SK-N-SH (cell line): Measurements from ENCODE around the gene P2RX1. TPM values are rescaled to one million over a fixed set of nuclear protein-coding genes. Genes with fewer than 3 reads are reported as not detected.

ENCODE experiments used
- CTCF ChIA-PET: fragments of 300-600, 350-600 bp; formaldehyde crosslinking; extraction: SDS; loops from one replicate; lab custom pipeline; 2021; lab: Yijun Ruan, JAX
- POLR2A ChIA-PET: fragments of 350-600 bp; sonication (Branson Sonifier 250); formaldehyde crosslinking; extraction: SDS; loops from one replicate; lab custom pipeline; 2020; ENCODE audit warnings: antibody characterized with exemption, inconsistent platforms; lab: Yijun Ruan, JAX
- DNase-seq: peaks from one replicate; pipeline ENCODE4 v3.0.0; 2012
- H2AFZ ChIP-seq: fragments of 200-600 bp; sonication (generic); 2 replicates; pipeline ENCODE4 v1.8.1; 2016; ENCODE audit warnings: antibody characterized with exemption, mild to moderate bottlenecking, low read depth
- H3F3A ChIP-seq: fragments of 200-600 bp; sonication (generic); replicated peaks from 2 replicates; pipeline ENCODE3; 2016; ENCODE audit warnings: antibody characterized with exemption, mild to moderate bottlenecking; ENCODE audit not compliant: insufficient read depth
- H3K27ac ChIP-seq, 2 experiments: fragments of 200-500 bp in 1 of 2; fragments of 200-600 bp in 1 of 2; sonication (Bioruptor generic) in 1 of 2; sonication (generic), shearing (Covaris generic) in 1 of 2; 2 replicates each; pipeline versions ENCODE4 v1.5.1 to v1.6.1; 2014 to 2016; ENCODE audit warnings: low read depth in 2 of 2, inconsistent platforms in 1 of 2, low read length in 1 of 2, mild to moderate bottlenecking in 1 of 2, mixed read lengths in 1 of 2
- H3K27me3 ChIP-seq: fragments of 200-600 bp; sonication (generic), shearing (Covaris generic); 2 replicates; pipeline ENCODE4 v1.6.1; 2016; ENCODE audit warnings: mixed run types; ENCODE audit not compliant: insufficient read depth
- H3K36me3 ChIP-seq, 2 experiments: fragments of 200-500 bp in 1 of 2; fragments of 200-600 bp in 1 of 2; sonication (Bioruptor generic) in 1 of 2; sonication (generic) in 1 of 2; replicated peaks in 1 of 2; 2 replicates each; pipeline versions ENCODE3 to v1.5.1; 2014 to 2016; ENCODE audit warnings: low read length in 1 of 2, mild to moderate bottlenecking in 1 of 2; ENCODE audit not compliant: insufficient read depth in 2 of 2, control insufficient read depth in 1 of 2
- H3K4me1 ChIP-seq, 2 experiments: fragments of 200-500 bp in 1 of 2; fragments of 200-600 bp in 1 of 2; sonication (Bioruptor generic) in 1 of 2; sonication (generic), shearing (Covaris generic) in 1 of 2; 2 replicates each; pipeline versions ENCODE4 v1.5.1 to v1.6.1; 2014 to 2016; ENCODE audit warnings: low read depth in 1 of 2, low read length in 1 of 2, mixed run types in 1 of 2; ENCODE audit not compliant: insufficient read depth in 2 of 2, control insufficient read depth in 1 of 2
- H3K4me2 ChIP-seq: fragments of 200-600 bp; sonication (generic), shearing (Covaris generic); 2 replicates; pipeline ENCODE4 v1.6.1; 2017; ENCODE audit warnings: mixed run types
- H3K4me3 ChIP-seq, 2 experiments: fragments of 200-500 bp in 1 of 2; fragments of 200-600 bp in 1 of 2; sonication (Bioruptor generic) in 1 of 2; sonication (generic), shearing (Covaris generic) in 1 of 2; 2 replicates each; pipeline versions ENCODE4 v1.5.1 to v1.8.1; 2014 to 2016; ENCODE audit warnings: low read depth in 2 of 2, inconsistent platforms in 1 of 2, low read length in 1 of 2, mild to moderate bottlenecking in 1 of 2, mixed read lengths in 1 of 2, moderate library complexity in 1 of 2
- H3K79me2 ChIP-seq: fragments of 200-600 bp; sonication (generic); 2 replicates; pipeline ENCODE4 v1.8.1; 2017; ENCODE audit warnings: mild to moderate bottlenecking; ENCODE audit not compliant: insufficient read depth
- H3K9ac ChIP-seq: fragments of 200-600 bp; sonication (generic); 2 replicates; pipeline ENCODE4 v1.6.1; 2017; ENCODE audit warnings: mixed run types
- H3K9me2 ChIP-seq: fragments of 200-600 bp; sonication (generic); 2 replicates; pipeline ENCODE4 v1.6.1; 2017; ENCODE audit warnings: mixed run types
- H3K9me3 ChIP-seq: fragments of 200-600 bp; sonication (generic); 2 replicates; pipeline ENCODE4 v1.6.1; 2017; ENCODE audit warnings: mixed run types, mild to moderate bottlenecking, moderate library complexity
- H4K20me1 ChIP-seq: fragments of 200-600 bp; sonication (generic); 2 replicates; pipeline ENCODE4 v1.6.1; 2017; ENCODE audit warnings: mild to moderate bottlenecking, mixed run types; ENCODE audit not compliant: insufficient read depth
- ELF1 ChIP-seq: IDR thresholded peaks from 2 replicates; pipeline ENCODE4 v1.4.0; 2012
- EP300 ChIP-seq, 2 experiments: IDR thresholded peaks; 2 replicates each; pipeline versions ENCODE4 v1.4.0 to v1.6.1; 2012; ENCODE audit warnings: borderline replicate concordance in 1 of 2, low read depth in 1 of 2, low read length in 1 of 2
- FOSL2 ChIP-seq: IDR thresholded peaks from 2 replicates; pipeline ENCODE4 v1.4.0; 2012; ENCODE audit warnings: low read depth, mild to moderate bottlenecking, moderate library complexity, borderline replicate concordance
- FOXJ3 ChIP-seq: sonication (generic); formaldehyde crosslinking; IDR thresholded peaks from 2 replicates; pipeline ENCODE4 v1.5.1; 2020; ENCODE audit warnings: mild to moderate bottlenecking, missing genetic modification reagents
- FOXM1 ChIP-seq: IDR thresholded peaks from 2 replicates; pipeline ENCODE4 v1.4.0; 2012; ENCODE audit warnings: low read depth, mild to moderate bottlenecking
- MXI1 ChIP-seq: IDR thresholded peaks from 2 replicates; pipeline ENCODE4 v1.6.1; 2012; ENCODE audit warnings: mild to moderate bottlenecking, low read depth, low read length, improper control_type of control experiment
- NFIC ChIP-seq: IDR thresholded peaks from 2 replicates; pipeline ENCODE4 v1.4.0; 2012; ENCODE audit warnings: borderline replicate concordance
- POLR2AphosphoS5 ChIP-seq: IDR thresholded peaks from 2 replicates; pipeline ENCODE4 v1.6.1; 2012; ENCODE audit warnings: low read depth, low read length
- RAD21 ChIP-seq: IDR thresholded peaks from 2 replicates; pipeline ENCODE4 v1.6.1; 2012; ENCODE audit warnings: mild to moderate bottlenecking, low read length
- RCOR1 ChIP-seq: fragments of 150-350 bp; IDR thresholded peaks from 2 replicates; pipeline ENCODE4 v1.6.1; 2017; ENCODE audit warnings: antibody characterized with exemption, low read length
- SMC3 ChIP-seq: IDR thresholded peaks from 2 replicates; pipeline ENCODE4 v1.6.1; 2012; ENCODE audit warnings: low read depth, low read length, improper control_type of control experiment
- WGBS: methylation state at CpG from one replicate; pipeline ENCODE4 v1.1.6; 2017; ENCODE audit warnings: low lambda C conversion rate; 5-methylcytosine and 5-hydroxymethylcytosine counted together
- polyA plus RNA-seq, 3 experiments: library from polyadenylated mRNA; depleted of rRNA; stranded (reverse); fragments of >200 nt; gene quantifications; 2 replicates each; pipeline ENCODE4 v1.2.3, GENCODE V29; 2012
- TF ChIP-seq, protein P1 (sequence below): IDR thresholded peaks from 2 replicates; pipeline ENCODE4; 2012
- TF ChIP-seq, protein P2 (sequence below): fragments of 200-600 bp; sonication (generic); IDR thresholded peaks from 2 replicates; pipeline ENCODE4 v1.6.1; 2017; ENCODE audit warnings: antibody characterized with exemption, mild to moderate bottlenecking, moderate library complexity
- TF ChIP-seq, protein P3 (sequence below): IDR thresholded peaks from 2 replicates; pipeline ENCODE4 v1.4.0; 2012; ENCODE audit warnings: low read depth
- TF ChIP-seq, protein P4 (sequence below): IDR thresholded peaks from 2 replicates; pipeline ENCODE4 v1.4.0; 2012; ENCODE audit warnings: low read depth, borderline replicate concordance
- TF ChIP-seq, protein P5 (sequence below): fragments of 150-350 bp; IDR thresholded peaks from 2 replicates; pipeline ENCODE4 v1.6.1; 2016; ENCODE audit warnings: mild to moderate bottlenecking, low read depth, low read length

The P2RX1 gene
- polyA plus RNA-seq, 1 of the 3 experiments (the other 2 are of a cell fraction) = not detected

DNA sequence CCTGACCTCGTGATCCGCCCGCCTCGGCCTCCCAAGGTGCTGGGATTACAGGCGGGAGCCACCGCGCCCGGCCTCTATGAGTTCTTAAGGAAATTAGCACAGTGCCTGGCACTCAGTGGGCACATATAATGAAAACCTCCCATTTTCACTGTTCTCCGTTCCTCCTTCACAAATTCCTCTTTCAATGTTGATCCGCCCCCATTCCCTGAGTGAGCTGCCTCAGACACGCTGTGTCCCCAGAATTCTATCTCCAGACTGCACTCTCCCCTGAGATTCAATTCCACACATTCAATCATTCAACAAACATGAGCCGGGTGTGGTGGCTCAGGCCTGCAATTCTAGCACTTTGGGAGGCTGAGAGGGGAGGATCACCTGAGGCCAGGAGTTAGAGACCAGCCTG lies 7.0 kb downstream of the P2RX1 start:
- peaks cover 0 to 3% of the 10 kb centered on the region in 2 experiments; a peak in 1 of 4 replicates for H3K4me1 ChIP-seq
- no peak overlapping the region for H2AFZ ChIP-seq
- no peaks in the 10 kb centered on the region for H3K36me3 ChIP-seq
- no peaks in the 10 kb centered on the region for H3F3A ChIP-seq
- no peak overlapping the region for H3K4me2 ChIP-seq
- 87% methylated on average over 12 of the region's 12 CpGs for WGBS
- no peak overlapping the region for H3K27ac ChIP-seq
- TF ChIP-seq, protein P1, sequence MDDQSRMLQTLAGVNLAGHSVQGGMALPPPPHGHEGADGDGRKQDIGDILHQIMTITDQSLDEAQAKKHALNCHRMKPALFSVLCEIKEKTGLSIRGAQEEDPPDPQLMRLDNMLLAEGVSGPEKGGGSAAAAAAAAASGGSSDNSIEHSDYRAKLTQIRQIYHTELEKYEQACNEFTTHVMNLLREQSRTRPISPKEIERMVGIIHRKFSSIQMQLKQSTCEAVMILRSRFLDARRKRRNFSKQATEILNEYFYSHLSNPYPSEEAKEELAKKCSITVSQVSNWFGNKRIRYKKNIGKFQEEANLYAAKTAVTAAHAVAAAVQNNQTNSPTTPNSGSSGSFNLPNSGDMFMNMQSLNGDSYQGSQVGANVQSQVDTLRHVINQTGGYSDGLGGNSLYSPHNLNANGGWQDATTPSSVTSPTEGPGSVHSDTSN = no peak
- TF ChIP-seq FOXJ3 (no peak), ELF1 (no peak), FOXM1 (no peak), POLR2AphosphoS5 (no peak), NFIC (no peak), MXI1 (no peak), SMC3 (no peak), FOSL2 (no peak), EP300 (IDR thresholded peaks at IDR 0.05; ENCODE audit: borderline replicate concordance in 1 of 2, low read depth in 1 of 2, low read length in 1 of 2) (no peak)
- TF ChIP-seq, protein P2, sequence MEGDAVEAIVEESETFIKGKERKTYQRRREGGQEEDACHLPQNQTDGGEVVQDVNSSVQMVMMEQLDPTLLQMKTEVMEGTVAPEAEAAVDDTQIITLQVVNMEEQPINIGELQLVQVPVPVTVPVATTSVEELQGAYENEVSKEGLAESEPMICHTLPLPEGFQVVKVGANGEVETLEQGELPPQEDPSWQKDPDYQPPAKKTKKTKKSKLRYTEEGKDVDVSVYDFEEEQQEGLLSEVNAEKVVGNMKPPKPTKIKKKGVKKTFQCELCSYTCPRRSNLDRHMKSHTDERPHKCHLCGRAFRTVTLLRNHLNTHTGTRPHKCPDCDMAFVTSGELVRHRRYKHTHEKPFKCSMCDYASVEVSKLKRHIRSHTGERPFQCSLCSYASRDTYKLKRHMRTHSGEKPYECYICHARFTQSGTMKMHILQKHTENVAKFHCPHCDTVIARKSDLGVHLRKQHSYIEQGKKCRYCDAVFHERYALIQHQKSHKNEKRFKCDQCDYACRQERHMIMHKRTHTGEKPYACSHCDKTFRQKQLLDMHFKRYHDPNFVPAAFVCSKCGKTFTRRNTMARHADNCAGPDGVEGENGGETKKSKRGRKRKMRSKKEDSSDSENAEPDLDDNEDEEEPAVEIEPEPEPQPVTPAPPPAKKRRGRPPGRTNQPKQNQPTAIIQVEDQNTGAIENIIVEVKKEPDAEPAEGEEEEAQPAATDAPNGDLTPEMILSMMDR = no peak
- TF ChIP-seq, protein P3, sequence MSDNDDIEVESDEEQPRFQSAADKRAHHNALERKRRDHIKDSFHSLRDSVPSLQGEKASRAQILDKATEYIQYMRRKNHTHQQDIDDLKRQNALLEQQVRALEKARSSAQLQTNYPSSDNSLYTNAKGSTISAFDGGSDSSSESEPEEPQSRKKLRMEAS = no peak
- TF ChIP-seq, protein P4, sequence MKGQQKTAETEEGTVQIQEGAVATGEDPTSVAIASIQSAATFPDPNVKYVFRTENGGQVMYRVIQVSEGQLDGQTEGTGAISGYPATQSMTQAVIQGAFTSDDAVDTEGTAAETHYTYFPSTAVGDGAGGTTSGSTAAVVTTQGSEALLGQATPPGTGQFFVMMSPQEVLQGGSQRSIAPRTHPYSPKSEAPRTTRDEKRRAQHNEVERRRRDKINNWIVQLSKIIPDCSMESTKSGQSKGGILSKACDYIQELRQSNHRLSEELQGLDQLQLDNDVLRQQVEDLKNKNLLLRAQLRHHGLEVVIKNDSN = no peak
- H3K9ac ChIP-seq = no peak overlapping the region
- no peaks in the 10 kb centered on the region for H4K20me1 ChIP-seq
- H3K4me3 ChIP-seq = no peak overlapping the region
- no peaks in the 10 kb centered on the region for H3K9me2 ChIP-seq
- no peak for DNase-seq
- no peaks in the 10 kb centered on the region for H3K9me3 ChIP-seq
- H3K27me3 ChIP-seq = no peaks in the 10 kb centered on the region
- H3K79me2 ChIP-seq = no peaks in the 10 kb centered on the region
- ChIA-PET POLR2A (no interaction called here), CTCF (no interaction called here)

DNA sequence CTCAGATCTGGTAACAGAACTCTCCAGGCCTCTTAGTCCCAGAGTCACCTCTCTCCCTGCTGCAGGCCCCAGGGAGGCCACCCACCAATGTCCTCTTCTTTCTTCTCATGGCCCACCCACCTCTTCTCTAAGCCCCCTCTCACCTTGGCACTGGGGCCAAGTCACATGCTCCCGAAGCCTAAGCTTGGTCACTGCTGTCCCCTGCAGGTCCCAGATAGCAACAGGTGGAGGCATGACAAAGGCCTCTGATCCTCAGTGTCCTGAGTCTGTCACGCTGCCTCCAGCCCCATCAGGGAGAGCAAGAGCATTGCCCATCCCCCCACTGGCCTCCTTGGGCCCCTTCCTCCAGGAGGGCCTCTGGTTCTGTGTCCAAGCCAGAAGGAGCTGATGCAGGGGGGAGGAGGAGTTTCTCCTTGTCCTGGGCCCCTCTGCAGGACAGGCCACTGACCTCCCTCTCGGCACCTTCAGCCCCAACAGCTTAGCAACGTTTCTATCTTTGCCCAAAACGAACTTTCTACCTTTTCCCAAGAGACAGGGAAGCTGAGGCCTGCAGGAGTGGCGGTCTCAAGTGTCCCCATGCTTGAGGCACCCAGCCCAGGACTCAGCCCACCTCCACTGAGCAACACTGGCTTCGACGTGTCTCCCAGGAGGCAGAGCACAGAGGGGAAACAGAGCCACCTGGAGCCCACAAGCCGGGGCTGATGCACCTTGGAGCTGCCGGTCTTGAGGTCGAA lies 8.6 kb downstream of the P2RX1 start:
- Histone ChIP-seq H3K79me2 (no peaks in the 10 kb centered on the region), H3K9me2 (no peaks in the 10 kb centered on the region), H3K4me3 (no peak overlapping the region), H3K9me3 (no peaks in the 10 kb centered on the region), H3K4me1 (no peaks in the 10 kb centered on the region), H3K36me3 (no peaks in the 10 kb centered on the region), H3K4me2 (no peak overlapping the region), H4K20me1 (no peaks in the 10 kb centered on the region), H3K27me3 (no peaks in the 10 kb centered on the region), H2AFZ (no peak overlapping the region), H3K27ac (no peak overlapping the region), H3K9ac (no peak overlapping the region), H3F3A (no peaks in the 10 kb centered on the region)
- TF ChIP-seq, protein P2 = peak; percentile 35; the same call in 1 of the 2 replicates
- TF ChIP-seq RCOR1 = no peak
- TF ChIP-seq SMC3 = peak; percentile 23; the same call in 1 of the 2 replicates
- TF ChIP-seq RAD21 = peak; percentile 38; the same call in 1 of the 2 replicates
- TF ChIP-seq, protein P5, sequence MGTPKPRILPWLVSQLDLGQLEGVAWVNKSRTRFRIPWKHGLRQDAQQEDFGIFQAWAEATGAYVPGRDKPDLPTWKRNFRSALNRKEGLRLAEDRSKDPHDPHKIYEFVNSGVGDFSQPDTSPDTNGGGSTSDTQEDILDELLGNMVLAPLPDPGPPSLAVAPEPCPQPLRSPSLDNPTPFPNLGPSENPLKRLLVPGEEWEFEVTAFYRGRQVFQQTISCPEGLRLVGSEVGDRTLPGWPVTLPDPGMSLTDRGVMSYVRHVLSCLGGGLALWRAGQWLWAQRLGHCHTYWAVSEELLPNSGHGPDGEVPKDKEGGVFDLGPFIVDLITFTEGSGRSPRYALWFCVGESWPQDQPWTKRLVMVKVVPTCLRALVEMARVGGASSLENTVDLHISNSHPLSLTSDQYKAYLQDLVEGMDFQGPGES = no peak
- DNase-seq = no peak
- CTCF ChIA-PET = interaction anchor here (0.9 to 1.3 kb wide), 6 partner anchors 11 to 167 kb away, joined by 3 to 5 read pairs (median 4); no protein-coding TSS in a partner anchor
- POLR2A ChIA-PET = no interaction called here
- WGBS = 64% methylated on average over 7 of the region's 11 CpGs
